Mucosa of descending colon (tissue), 3 donors: Measurements from ENCODE around the gene BTD. TPM values are rescaled to one million over a fixed set of nuclear protein-coding genes. Genes with fewer than 3 reads are reported as not detected.
A peak's percentile ranks its signal among the peaks of the same experiment; 100 is the strongest.

Source experiments
- ATAC-seq: fragments of 200-7000 bp; cut with Tn5 transposase; one replicate; pipeline ENCODE4 v1.9.1; 2020; ENCODE audit warnings: mild to moderate bottlenecking, moderate library complexity
- DNase-seq, 3 donors: peaks; one replicate each; pipeline ENCODE4 v3.0.0-alpha.2; 2020
- H3K36me3 ChIP-seq: fragments of 200-600 bp; one replicate; pipeline ENCODE4 v1.8.0; 2021; ENCODE audit warnings: low read depth, mild to moderate bottlenecking
- H3K4me1 ChIP-seq: fragments of 200-600 bp; one replicate; pipeline ENCODE4 v1.8.0; 2021; ENCODE audit warnings: low read depth, mild to moderate bottlenecking
- H3K4me3 ChIP-seq: fragments of 200-600 bp; one replicate; pipeline ENCODE4 v1.8.0; 2021; ENCODE audit warnings: mild to moderate bottlenecking
- H3K9me3 ChIP-seq: fragments of 200-600 bp; one replicate; pipeline ENCODE4 v1.8.0; 2021; ENCODE audit warnings: mild to moderate bottlenecking
- CTCF ChIP-seq: fragments of 200-600 bp; IDR thresholded peaks from one replicate; pipeline ENCODE4 v1.8.0; 2022; ENCODE audit warnings: antibody characterized with exemption, mild to moderate bottlenecking
- intact Hi-C, 2 donors: fragments of 100-400 bp; cut with DNase I in 1 of 2; cut with micrococcal nuclease in 1 of 2; formaldehyde crosslinking; loops; one replicate each; pipeline versions ENCODE4 v1.11.0 to v1.11.1; 2022; cut with DNase I, micrococcal nuclease
- total RNA-seq, 3 donors: library from RNA; stranded (reverse); fragmentation: NEBNext Ultra II Directional in 2 of 3; extraction: Animal tissue kit (Norgen Biotek cat#: 25700) in 2 of 3; gene quantifications; one replicate each; pipeline versions ENCODE4 v1.2.1 to v1.2.4, GENCODE V29; 2021 to 2023
- donor health status: DM: no; HTN: no; CAD: no; lungs with moderate emphysema.
- donor health status: DM: no; HTN: no; CAD: no.
- donor health status: DM: no; HTN: yes; CAD: no.

Gene BTD
- total RNA-seq, 3 donors from 2014 or later: 22.6 to 32.5 (median 26.6) TPM

DNA sequence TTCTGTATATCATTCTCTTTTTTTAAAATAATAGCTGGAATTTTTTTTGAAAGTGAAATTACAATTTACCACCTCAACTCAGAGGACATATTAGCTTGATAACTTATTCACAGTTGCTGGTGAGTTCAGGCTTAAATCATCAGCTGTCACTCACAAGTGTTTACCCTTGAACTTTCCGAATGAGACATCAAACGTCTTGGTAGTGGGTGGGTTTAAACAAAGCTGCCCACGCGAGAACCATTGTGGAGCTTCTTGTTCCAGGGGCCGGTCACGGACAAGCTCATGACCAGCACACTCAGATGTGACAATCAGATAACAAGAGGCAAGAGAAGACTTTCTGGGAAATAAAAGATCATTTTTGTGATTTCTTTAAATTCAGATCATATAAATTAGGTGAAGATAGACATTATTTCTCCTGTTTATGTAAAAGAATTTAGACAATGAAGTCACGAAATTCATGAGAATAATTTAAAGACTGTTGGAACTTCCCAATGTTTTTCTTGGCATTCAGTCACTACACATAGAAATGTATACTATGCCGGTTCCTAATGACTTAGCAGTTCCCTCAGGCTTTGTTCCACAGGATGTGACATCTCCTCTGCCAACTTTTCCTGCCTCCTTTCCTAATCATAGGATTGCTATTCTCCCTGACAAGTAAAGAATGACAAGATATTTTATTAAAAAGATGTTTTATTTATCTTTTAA is 29.3 kb downstream of the BTD start:
- no peak for DNase-seq
- peak; percentile 14 for ATAC-seq
- H3K4me3 ChIP-seq: no peak overlapping the region
- no peaks in the 10 kb centered on the region for H3K36me3 ChIP-seq
- no peaks in the 10 kb centered on the region for H3K9me3 ChIP-seq
- no peak for TF ChIP-seq CTCF
- H3K4me1 ChIP-seq: peaks cover 2% of the 10 kb centered on the region
- intact Hi-C loops: loop anchor here (5.0 to 10.0 kb wide), 2 partner anchors 182 to 184 kb away; no protein-coding TSS in a partner anchor

DNA sequence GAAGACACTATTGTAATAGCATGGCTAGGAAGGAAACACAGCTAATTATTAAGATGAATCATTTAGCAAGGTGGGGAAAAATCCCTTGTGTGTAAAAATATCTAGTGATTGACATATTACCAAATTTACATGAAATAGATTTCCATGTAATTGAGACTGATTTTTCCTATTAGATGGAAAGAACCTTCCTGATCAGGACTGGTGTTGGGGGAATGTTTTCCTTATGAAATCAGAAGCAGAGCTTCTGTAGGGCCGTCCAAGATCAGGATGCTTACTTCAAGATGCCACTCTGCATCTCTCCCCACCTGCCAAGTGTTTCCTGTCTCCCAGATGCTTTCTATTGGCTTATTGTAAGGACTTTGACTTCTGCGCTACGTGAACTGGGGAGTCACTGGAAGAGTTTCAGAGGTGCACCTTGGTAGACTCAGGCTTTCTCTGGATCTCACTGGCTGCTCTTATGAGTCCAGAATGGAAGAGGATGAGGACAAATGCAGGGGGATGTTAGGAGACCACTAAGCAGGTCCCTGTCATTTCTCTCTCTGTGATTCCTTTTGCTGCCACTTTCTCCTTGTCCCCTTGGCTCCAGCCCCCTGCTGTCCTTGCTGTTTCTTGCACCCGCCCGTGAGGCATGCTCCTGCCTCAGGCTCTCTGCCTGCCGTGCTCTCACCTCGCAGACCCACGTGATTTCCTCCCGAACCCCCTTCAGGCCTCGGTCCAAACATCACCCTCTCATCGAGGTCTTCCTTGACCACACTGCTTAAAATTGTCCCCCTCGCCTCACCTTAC is 30.1 kb downstream of the BTD start:
- no peak for ATAC-seq
- Histone ChIP-seq H3K4me3 (no peak overlapping the region), H3K4me1 (peaks cover 2% of the 10 kb centered on the region), H3K36me3 (no peaks in the 10 kb centered on the region), H3K9me3 (no peaks in the 10 kb centered on the region)
- DNase-seq: no peak
- intact Hi-C loops: loop anchor here (5.0 to 10.0 kb wide), 2 partner anchors 181 to 183 kb away; no protein-coding TSS in a partner anchor
- no peak for TF ChIP-seq CTCF

- H3K4me1 ChIP-seq: peaks cover 2% of the 10 kb centered on the region
- ATAC-seq: no peak
- intact Hi-C loops: loop anchor here (5.0 to 10.0 kb wide), 2 partner anchors 180 to 183 kb away; no protein-coding TSS in a partner anchor
Observed at GRCh38 chr3:15632212-15632580, 30.7 kb downstream of the BTD start.

DNA sequence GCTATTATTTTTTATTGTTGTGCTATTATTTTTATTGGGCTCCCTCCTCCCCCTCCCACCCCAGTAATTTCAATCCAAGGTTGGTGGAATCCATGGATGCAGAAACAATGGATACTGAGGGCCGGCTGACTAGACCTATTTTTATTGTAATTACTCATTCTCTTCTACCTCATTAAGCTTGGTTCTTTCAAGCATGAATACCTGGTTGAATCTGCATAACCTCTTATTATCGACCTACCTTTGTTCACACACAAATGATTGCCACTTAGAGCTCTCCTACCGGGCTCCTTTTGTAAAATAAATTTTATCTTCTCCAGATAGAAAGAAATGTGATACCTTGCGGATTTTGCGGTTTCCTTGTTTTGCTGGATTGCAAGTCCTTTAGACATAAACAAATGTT is 31.6 kb downstream of the BTD start:
- ATAC-seq (no peak), DNase-seq (no peak)
- TF ChIP-seq CTCF: no peak
- Histone ChIP-seq H3K36me3 (no peaks in the 10 kb centered on the region), H3K4me3 (no peak overlapping the region), H3K9me3 (no peaks in the 10 kb centered on the region), H3K4me1 (peaks cover 2% of the 10 kb centered on the region)
- intact Hi-C loops: loop anchor here (5.0 to 10.0 kb wide), 2 partner anchors 179 to 182 kb away; no protein-coding TSS in a partner anchor

More at GRCh38 chr3:15632212-15632580, 30.7 kb downstream of the BTD start:
- no peak for DNase-seq
- no peaks in the 10 kb centered on the region for H3K36me3 ChIP-seq
- H3K4me3 ChIP-seq: no peak overlapping the region
- H3K9me3 ChIP-seq: no peaks in the 10 kb centered on the region
- no peak for TF ChIP-seq CTCF

GRCh38 chr3:15633766-15634598 is 32.4 kb downstream of the BTD start:
- H3K36me3 ChIP-seq: no peaks in the 10 kb centered on the region
- H3K4me3 ChIP-seq: no peak overlapping the region
- DNase-seq: no peak
- intact Hi-C loops: loop anchor here (5.0 to 10.0 kb wide), 2 partner anchors 178 to 181 kb away; no protein-coding TSS in a partner anchor
- H3K4me1 ChIP-seq: peaks cover 2% of the 10 kb centered on the region
- H3K9me3 ChIP-seq: no peaks in the 10 kb centered on the region
- TF ChIP-seq CTCF: no peak
- ATAC-seq: no peak
